ENCODE data around the gene SMG7.

Gene SMG7, protein sequence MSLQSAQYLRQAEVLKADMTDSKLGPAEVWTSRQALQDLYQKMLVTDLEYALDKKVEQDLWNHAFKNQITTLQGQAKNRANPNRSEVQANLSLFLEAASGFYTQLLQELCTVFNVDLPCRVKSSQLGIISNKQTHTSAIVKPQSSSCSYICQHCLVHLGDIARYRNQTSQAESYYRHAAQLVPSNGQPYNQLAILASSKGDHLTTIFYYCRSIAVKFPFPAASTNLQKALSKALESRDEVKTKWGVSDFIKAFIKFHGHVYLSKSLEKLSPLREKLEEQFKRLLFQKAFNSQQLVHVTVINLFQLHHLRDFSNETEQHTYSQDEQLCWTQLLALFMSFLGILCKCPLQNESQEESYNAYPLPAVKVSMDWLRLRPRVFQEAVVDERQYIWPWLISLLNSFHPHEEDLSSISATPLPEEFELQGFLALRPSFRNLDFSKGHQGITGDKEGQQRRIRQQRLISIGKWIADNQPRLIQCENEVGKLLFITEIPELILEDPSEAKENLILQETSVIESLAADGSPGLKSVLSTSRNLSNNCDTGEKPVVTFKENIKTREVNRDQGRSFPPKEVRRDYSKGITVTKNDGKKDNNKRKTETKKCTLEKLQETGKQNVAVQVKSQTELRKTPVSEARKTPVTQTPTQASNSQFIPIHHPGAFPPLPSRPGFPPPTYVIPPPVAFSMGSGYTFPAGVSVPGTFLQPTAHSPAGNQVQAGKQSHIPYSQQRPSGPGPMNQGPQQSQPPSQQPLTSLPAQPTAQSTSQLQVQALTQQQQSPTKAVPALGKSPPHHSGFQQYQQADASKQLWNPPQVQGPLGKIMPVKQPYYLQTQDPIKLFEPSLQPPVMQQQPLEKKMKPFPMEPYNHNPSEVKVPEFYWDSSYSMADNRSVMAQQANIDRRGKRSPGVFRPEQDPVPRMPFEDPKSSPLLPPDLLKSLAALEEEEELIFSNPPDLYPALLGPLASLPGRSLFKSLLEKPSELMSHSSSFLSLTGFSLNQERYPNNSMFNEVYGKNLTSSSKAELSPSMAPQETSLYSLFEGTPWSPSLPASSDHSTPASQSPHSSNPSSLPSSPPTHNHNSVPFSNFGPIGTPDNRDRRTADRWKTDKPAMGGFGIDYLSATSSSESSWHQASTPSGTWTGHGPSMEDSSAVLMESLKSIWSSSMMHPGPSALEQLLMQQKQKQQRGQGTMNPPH

GRCh38 chr1:183472488-183473216 is at the start of gene SMG7:
Gene SMG7 (plus strand): TSS chr1:183472499. CDS start chr1:183472621, 122 bp downstream.
- peak; percentile 35 to 43 for DNase-seq

GRCh38 chr1:183423541-183423940 is 48.8 kb upstream of the SMG7 start:
- no peak for DNase-seq

GRCh38 chr1:183424691-183425090 is 47.6 kb upstream of the SMG7 start:
- DNase-seq, result no peak

DNA sequence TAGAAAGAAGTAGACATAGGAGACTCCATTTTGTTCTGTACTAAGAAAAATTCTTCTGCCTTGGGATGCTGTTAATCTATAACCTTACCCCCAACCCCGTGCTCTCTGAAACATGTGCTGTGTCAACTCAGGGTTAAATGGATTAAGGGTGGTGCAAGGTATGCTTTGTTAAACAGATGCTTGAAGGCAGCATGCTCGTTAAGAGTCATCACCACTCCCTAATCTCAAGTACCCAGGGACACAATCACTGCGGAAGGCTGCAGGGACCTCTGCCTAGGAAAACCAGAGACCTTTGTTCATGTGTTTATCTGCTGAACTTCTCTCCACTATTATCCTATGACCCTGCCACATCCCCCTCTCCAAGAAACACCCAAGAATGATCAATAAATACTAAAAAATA is 44.7 kb upstream of the SMG7 start:
- peak; percentile 12 to 55 for DNase-seq

- DNase-seq, result no peak
Measured at GRCh38 chr1:183431840-183432547, 40.3 kb upstream of the SMG7 start.

- DNase-seq, result peak in 1 of 2 experiments; percentile 12
Measured at GRCh38 chr1:183432548-183432875, 39.8 kb upstream of the SMG7 start.

DNA sequence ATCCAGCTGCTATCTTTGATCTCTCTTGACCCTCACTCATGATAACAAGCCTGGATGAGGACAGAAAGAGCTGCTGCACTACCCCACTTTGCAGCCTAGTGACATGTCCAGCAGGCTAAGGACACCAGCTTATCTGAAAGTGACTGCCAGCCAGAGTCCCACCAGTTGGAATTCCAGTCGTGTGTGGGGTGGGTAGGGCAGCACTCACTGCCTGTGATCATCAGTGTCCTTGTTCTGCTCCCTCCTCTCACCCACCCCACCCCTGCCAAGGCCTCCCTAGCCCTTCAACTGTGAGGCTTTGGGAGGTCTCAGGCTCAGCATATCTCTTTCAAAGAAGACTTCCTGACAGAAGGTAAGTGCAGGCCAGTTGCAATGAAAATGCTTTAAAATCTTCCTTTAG is 38.6 kb upstream of the SMG7 start:
- DNase-seq, result no peak

- DNase-seq, result no peak
Measured at GRCh38 chr1:183435497-183435896, 36.8 kb upstream of the SMG7 start.

GRCh38 chr1:183438060-183438459 is 34.2 kb upstream of the SMG7 start:
- no peak for DNase-seq

DNA sequence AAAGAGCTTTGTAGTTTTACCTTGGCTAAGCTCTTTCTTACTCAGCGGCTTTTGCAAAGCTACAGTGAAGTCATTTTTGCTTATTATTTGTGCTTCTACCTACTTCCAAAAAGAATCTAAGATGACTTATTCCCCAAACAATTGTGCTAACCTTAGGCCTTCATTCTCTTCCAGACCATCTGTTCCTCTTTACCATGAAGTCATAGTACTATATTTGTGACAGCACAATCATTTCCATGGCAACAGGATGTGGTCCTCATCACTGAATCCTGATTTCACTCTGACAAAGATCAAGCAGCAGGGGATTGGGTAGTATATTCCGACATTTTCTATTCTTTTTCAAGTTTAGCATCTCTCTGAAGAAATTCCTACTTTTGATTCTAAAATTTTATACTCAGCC is 29.3 kb upstream of the SMG7 start:
- peak; percentile 56 to 85 for DNase-seq

DNA sequence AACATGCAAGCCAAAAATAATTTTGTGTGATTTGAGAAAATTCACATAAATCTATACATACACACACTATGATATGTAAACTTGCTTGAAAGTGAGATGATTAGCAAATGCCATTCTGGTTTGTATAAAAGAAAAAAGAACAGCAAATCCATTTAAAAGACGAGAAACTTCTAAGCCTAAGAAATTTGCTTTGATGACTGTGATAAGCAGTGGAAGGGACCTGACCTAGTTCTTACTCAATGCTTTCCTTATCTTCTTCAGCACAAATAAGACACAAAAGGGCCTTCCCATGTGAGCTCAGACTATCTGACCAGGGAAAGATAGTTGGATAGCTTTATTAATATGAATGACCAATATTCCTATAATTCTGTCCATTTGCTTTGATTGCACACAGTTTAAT is 28.8 kb upstream of the SMG7 start:
- DNase-seq, result no peak

- DNase-seq, result peak in 1 of 2 experiments; percentile 48
Measured at GRCh38 chr1:183444243-183444642, 28.1 kb upstream of the SMG7 start.

- DNase-seq, result no peak
Measured at GRCh38 chr1:183449223-183449770, 23.0 kb upstream of the SMG7 start.

GRCh38 chr1:183450093-183450492 is 22.2 kb upstream of the SMG7 start:
- no peak for DNase-seq

- DNase-seq, result no peak
Measured at GRCh38 chr1:183454377-183454776, 17.9 kb upstream of the SMG7 start.

DNA sequence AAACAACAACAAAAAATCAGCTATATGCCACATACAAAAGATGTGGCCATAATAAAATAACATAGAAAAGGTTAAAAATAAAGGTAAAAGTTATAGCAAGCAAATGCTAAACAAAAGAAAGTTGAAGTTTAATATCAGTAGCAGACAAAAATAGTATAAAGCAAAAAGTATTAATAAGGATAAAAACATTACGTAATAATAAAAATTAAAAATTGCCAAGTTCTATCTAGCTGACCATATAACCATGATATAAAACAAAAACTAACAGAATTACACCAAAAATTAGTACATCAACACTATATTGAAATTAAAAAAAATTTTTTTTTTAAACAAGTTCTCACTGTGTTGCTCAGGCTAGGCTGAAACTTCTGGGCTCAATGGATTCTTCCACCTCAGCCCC is 15.5 kb upstream of the SMG7 start:
- no peak for DNase-seq

DNA sequence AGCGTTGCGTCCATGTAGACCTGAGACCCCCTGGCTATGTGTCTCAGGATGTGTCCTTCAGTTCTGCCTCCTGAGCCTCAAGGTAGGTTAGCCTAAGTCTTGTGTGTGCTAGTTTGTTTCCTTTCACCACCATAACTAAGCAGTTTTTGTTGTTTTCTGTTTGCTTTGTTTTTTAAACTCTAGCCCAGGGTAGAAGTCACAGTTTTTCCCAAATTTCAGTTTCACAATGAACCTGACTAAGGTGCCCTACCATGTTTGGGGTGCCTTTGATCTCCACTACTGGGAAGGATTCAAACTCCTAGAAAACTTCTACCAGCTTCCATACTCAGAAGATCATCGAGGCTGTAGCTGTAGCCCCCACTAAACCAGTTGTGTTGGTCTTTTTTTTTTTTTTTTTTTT is 14.8 kb upstream of the SMG7 start:
- no peak for DNase-seq

GRCh38 chr1:183460596-183460995 is 11.7 kb upstream of the SMG7 start:
- no peak for DNase-seq

DNA sequence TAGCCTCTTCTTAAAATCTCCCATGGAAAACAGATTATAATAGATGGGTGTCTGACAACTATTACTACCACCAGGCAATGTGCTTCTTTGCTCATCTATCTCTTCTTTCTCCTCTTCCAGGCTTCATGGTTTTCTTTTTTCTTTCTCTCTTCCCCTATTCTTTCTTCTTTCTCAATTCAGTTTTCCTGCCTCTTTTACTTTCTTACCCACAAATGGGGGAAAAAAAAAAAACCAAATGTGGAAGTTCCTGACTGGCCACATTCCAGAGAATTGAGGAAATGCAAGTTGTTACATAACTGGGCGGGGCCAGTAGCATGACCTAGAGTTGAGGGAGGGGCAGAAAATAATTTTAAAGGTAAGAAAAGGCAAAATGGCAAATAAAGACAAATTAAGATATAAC is 10.9 kb upstream of the SMG7 start:
- DNase-seq, result no peak

DNA sequence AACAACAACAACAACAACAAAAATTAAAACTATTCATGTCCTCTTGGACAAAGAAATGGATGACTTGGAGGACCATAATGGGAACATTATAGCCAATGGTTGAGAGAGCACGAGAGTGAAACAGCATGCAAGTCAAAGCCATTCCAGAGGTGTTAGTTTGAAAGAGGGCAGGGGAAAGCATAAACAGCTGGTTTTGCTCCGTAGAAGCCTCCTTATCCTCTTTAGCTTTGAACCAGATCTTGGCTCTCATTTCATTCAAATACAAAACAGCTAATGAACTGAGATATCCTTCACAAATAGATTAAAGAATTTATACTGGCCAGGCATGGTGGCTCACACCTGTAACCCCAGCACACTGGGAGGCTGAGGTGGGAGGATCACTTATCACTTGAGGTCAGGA is 8.7 kb upstream of the SMG7 start:
- no peak for DNase-seq

DNA sequence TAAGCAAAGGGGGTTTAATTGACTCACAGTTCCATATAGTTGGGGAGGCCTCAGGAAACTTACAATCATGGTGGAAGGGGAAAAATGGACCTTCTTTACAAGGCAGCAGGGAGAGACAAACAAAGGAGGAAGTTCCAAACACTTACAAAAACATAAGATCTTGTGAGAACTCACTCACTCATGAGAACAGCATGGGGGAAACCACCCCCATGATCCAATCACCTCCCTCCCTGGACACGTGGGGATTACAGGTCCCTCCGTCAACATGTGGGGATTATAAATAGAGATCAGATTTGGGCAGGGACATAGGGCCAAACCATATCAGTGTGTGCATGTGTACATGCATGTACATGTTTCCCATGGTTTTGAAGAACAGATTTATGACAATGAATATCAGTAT is 5.5 kb upstream of the SMG7 start:
- no peak for DNase-seq

GRCh38 chr1:183467687-183468086 is 4.6 kb upstream of the SMG7 start:
- no peak for DNase-seq

Data from NCI-H524 (cell line).